Skin of body (tissue), 2 donors: ENCODE results near the gene ARAP1. TPM values are rescaled to one million over a fixed set of nuclear protein-coding genes. Genes with fewer than 3 reads are reported as not detected.

Experiments
- DNase-seq: peaks from one replicate; lab custom pipeline; 2025; lab: John Stamatoyannopoulos, UW
- total RNA-seq: library from RNA; depleted of rRNA; stranded (reverse); fragments of >200 nt; gene quantifications from one replicate; pipeline ENCODE4 v1.2.3, GENCODE V29; 2014

Gene ARAP1
- total RNA-seq, 1 donor from 2014 or later: 76.8 TPM

DNA sequence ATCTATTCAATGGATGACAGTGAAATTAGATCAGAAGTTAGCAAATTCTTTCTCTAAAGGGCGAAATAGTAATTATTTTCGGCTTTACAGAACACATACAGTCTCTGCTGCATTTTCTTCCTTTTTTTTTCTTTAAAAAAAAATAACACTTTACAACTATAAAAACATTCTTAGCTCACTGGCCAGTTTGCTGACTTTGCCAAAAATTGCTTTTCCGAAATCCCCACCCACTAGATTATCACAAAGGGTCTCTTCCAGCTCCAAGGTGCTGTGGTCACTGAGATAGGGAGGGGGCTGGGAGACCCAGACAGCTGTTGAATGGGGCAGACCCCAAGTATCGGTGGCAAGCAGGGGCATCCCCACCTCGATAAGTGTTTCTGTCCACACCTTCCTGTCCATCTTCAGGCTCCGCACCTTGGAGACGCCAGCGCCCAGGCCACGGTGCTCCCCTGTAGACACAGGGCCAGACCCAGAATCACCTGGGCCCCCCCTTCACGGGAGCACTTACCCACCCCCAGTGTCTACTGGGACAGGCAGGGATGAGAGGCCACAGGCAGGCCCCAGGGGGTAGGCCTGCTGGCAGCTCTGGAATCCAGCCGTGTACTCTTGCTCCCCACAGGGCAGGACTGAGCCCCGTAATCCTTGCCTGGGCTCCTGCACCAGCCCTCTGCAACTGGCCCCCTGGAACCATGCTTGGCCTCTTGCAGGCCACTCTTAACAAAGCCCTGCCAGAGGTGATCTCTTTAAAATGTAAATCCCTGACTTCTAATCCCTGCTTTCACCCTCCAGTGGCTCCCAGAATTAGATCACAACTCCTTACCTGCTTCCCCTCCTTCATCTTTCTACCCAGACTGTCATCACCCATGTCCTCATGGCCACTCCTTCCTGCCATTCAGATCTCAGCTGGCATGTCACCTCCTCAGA lies 46.5 kb downstream of the ARAP1 start:
- no peak for DNase-seq

- DNase-seq: no peak
Measured at GRCh38 chr11:72704783-72705265, 47.4 kb downstream of the ARAP1 start.

DNA sequence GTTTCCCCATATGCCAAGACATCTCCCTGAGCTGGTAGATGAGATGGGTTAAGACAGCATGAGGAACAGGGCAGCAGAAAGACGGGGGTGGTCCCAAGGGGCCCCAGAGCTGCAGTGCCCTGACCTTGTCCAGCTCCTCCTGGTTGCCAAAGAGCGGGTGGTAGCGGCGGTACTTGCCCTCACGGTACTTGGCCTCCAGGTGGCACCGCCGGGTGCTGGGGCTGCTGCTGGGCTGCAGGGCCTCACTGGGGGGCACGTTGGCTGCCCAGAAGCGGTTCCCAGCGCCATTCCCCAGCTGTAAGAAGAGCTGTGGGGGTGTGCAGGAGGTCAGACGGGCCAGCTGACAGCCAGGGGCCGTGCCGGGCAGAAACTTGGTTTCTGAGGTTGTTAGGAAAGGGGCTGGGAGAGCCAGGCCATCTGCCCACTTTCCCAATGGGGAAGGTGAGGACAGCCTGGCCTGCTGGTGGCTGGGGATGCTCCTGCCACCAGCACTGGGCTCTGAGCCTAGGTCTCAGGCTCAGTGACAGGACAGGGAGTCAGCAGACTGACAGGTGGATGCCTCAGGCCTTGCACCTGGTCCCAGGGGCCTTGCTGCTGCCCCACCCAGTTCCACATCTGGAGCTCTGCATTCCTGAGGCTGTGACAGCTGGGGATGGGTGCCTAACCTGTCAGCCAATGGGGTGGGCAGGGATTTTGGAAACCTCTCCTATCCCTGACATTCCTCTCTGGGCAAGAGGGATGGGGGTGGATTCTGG lies 48.0 kb downstream of the ARAP1 start:
- no peak for DNase-seq

- DNase-seq: peak; percentile 97
Measured at GRCh38 chr11:72703267-72704008, 48.8 kb downstream of the ARAP1 start.

- peak; percentile 27 for DNase-seq
Measured at GRCh38 chr11:72702577-72703241, 49.5 kb downstream of the ARAP1 start.

GRCh38 chr11:72702096-72702495 lies 50.1 kb downstream of the ARAP1 start:
- no peak for DNase-seq

- no peak for DNase-seq
Measured at GRCh38 chr11:72701466-72701865, 50.7 kb downstream of the ARAP1 start.

- DNase-seq: no peak
Measured at GRCh38 chr11:72700146-72700545, 52.1 kb downstream of the ARAP1 start.

GRCh38 chr11:72697814-72698213 lies 54.4 kb downstream of the ARAP1 start:
- DNase-seq: no peak

- DNase-seq: no peak
Measured at GRCh38 chr11:72696866-72697700, 55.1 kb downstream of the ARAP1 start.

DNA sequence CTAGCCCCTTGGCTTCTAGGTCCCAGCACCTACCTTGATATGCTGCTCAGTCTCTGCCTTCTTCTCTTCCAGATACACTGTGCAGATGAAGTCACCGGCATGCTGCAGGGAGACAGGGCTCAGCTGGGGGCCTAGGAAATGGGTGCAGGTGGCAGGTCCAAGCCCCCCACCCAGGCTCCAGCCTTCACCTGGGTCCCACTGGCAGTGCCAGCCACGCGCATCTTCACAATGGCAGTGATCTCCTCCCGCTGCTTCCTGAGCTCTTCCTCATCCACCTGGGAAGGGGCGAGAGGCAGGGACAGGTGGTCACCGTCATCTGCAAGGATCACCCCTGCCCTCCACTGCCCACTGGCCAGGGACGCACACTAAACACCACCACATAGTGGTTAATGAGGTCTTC lies 56.9 kb downstream of the ARAP1 start:
- DNase-seq: no peak

GRCh38 chr11:72693271-72693968 lies 58.8 kb downstream of the ARAP1 start:
- DNase-seq: no peak

- no peak for DNase-seq
Measured at GRCh38 chr11:72692498-72693237, 59.5 kb downstream of the ARAP1 start.

DNA sequence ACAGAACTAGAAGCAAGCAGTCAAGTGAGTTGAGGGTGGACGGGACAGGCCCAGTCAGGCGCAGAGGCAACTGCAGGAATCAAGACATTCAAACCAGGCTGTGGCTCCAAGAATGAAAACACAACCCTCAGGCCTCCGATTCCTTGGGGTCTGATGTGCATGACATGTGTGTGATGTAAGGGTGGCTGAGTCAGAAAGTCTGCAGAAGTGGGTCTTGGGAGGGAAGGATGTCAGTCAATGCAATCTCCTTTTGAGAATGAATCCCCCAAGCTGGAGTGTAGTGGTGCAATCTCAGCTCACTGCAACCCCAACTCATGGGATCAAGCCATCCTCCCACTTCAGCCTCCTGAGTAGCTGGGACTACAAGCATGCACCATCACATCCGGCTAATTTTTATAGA lies 62.0 kb downstream of the ARAP1 start:
- no peak for DNase-seq

- no peak for DNase-seq
Measured at GRCh38 chr11:72688929-72689328, 63.3 kb downstream of the ARAP1 start.

- no peak for DNase-seq
Measured at GRCh38 chr11:72688486-72688885, 63.7 kb downstream of the ARAP1 start.

- no peak for DNase-seq
Measured at GRCh38 chr11:72687326-72687725, 64.9 kb downstream of the ARAP1 start.

- DNase-seq: no peak
Measured at GRCh38 chr11:72686639-72687220, 65.5 kb downstream of the ARAP1 start.
